B cell (primary cell): ENCODE measurements around the gene MICU1. TPM values are rescaled to one million over a fixed set of nuclear protein-coding genes. Genes with fewer than 3 reads are reported as not detected.

Source experiments
- ATAC-seq: fragments of 200-7000 bp; cut with Tn5 transposase; one replicate; pipeline ENCODE4 v1.10.0; 2021; ENCODE audit warnings: low read depth, mild to moderate bottlenecking, moderate number of reproducible peaks, moderate library complexity
- CTCF ChIA-PET: fragments of 350-600 bp; sonication (Branson Sonifier 250); formaldehyde crosslinking; loops from one replicate; lab custom pipeline; 2021; ENCODE audit warnings: antibody characterized with exemption, inconsistent platforms; lab: Charles Lee
- POLR2A ChIA-PET: fragments of 350-600 bp; sonication (Branson Sonifier 250); formaldehyde crosslinking; loops from one replicate; lab custom pipeline; 2021; ENCODE audit warnings: antibody characterized with exemption; lab: Charles Lee
- DNase-seq: peaks from one replicate; pipeline ENCODE4 v3.0.0; 2013
- H2AFZ ChIP-seq: 2 replicates; pipeline ENCODE4 v1.6.1; 2012; ENCODE audit warnings: mild to moderate bottlenecking, low read depth, low read length; ENCODE audit not compliant: insufficient read depth, poor library complexity, severe bottlenecking
- H3K27ac ChIP-seq, 2 donors: 1 replicate in 1 of 2; 2 replicates in 1 of 2; pipeline ENCODE4 v1.5.1; 2012 to 2013; ENCODE audit warnings: low read length in 2 of 2, mild to moderate bottlenecking in 2 of 2, moderate library complexity in 1 of 2
- H3K27me3 ChIP-seq, 4 experiments: fragments of 200-600 bp in 1 of 4; sonication (generic) in 1 of 4; replicated peaks in 1 of 4; 1 replicate in 2 of 4; 2 replicates in 2 of 4; pipeline versions ENCODE4 v1.6.1 to v1.7.0; 2013 to 2016; ENCODE audit warnings: low read length in 3 of 4, mild to moderate bottlenecking in 2 of 4, mixed read lengths in 1 of 4, moderate library complexity in 1 of 4; ENCODE audit not compliant: insufficient read depth in 4 of 4, control insufficient read depth in 3 of 4; ENCODE audit errors: control extremely low read depth in 1 of 4
- H3K36me3 ChIP-seq, 2 experiments: replicated peaks in 1 of 2; 1 replicate in 1 of 2; 2 replicates in 1 of 2; pipeline versions ENCODE4 v1.6.1 to v1.7.1; 2013; ENCODE audit warnings: low read length in 1 of 2; ENCODE audit not compliant: insufficient read depth in 2 of 2, control insufficient read depth in 1 of 2; ENCODE audit errors: control extremely low read depth in 1 of 2, extremely low read depth in 1 of 2
- H3K4me1 ChIP-seq, 2 donors: fragments of 200-600 bp in 1 of 2; sonication (generic) in 1 of 2; 1 replicate in 1 of 2; 2 replicates in 1 of 2; pipeline versions ENCODE4 v1.5.1 to v1.6.1; 2013 to 2017; ENCODE audit warnings: low read length in 2 of 2; ENCODE audit not compliant: control insufficient read depth in 2 of 2, insufficient read depth in 2 of 2
- H3K4me2 ChIP-seq: replicated peaks from 2 replicates; pipeline ENCODE3; 2012; ENCODE audit warnings: mild to moderate bottlenecking, low read depth, low read length; ENCODE audit not compliant: poor library complexity, severe bottlenecking
- H3K4me3 ChIP-seq, 5 experiments: fragments of 200-600 bp in 1 of 5; sonication (generic) in 1 of 5; 1 replicate in 3 of 5; 2 replicates in 2 of 5; pipeline versions ENCODE4 v1.5.1 to v1.7.0; 2011 to 2016; ENCODE audit warnings: low read length in 4 of 5, mild to moderate bottlenecking in 4 of 5, low read depth in 2 of 5, control low read depth in 1 of 5, moderate library complexity in 1 of 5; ENCODE audit not compliant: insufficient read depth in 1 of 5; ENCODE audit errors: control extremely low read depth in 1 of 5, extremely low read depth in 1 of 5
- H3K79me2 ChIP-seq: fragments of 200-600 bp; sonication (generic); one replicate; pipeline ENCODE4 v1.6.0; 2016; ENCODE audit warnings: low read length; ENCODE audit not compliant: control insufficient read depth, insufficient read depth
- H3K9ac ChIP-seq: fragments of 200-600 bp; sonication (generic); 2 replicates; pipeline ENCODE4 v1.6.1; 2017; ENCODE audit warnings: mild to moderate bottlenecking, low read length, moderate library complexity
- H3K9me3 ChIP-seq, 3 donors: one replicate each; pipeline versions ENCODE4 v1.6.1 to v1.7.1; 2013; ENCODE audit warnings: low read length in 2 of 3; ENCODE audit not compliant: control insufficient read depth in 2 of 3, insufficient read depth in 1 of 3; ENCODE audit errors: control extremely low read depth in 1 of 3
- H4K20me1 ChIP-seq: 2 replicates; pipeline ENCODE4 v1.6.0; 2012; ENCODE audit warnings: mild to moderate bottlenecking, low read length; ENCODE audit not compliant: insufficient read depth, control insufficient read depth, poor library complexity, severe bottlenecking
- H3K27ac Mint-ChIP-seq: one replicate; pipeline ENCODE4 v1.8.0; 2021; ENCODE audit warnings: mixed read lengths
- H3K27me3 Mint-ChIP-seq: one replicate; pipeline ENCODE4 v1.8.0; 2021; ENCODE audit warnings: mixed read lengths
- H3K4me1 Mint-ChIP-seq: one replicate; pipeline ENCODE4 v1.8.0; 2021; ENCODE audit warnings: mixed read lengths
- H3K4me3 Mint-ChIP-seq: one replicate; pipeline ENCODE4 v1.8.0; 2021; ENCODE audit warnings: mixed read lengths
- H3K9me3 Mint-ChIP-seq: one replicate; pipeline ENCODE4 v1.8.0; 2022; ENCODE audit warnings: mixed read lengths; ENCODE audit not compliant: insufficient read depth
- CTCF ChIP-seq: fragments of 200-600 bp; IDR thresholded peaks from one replicate; pipeline ENCODE4 v1.8.0; 2022; ENCODE audit warnings: antibody characterized with exemption, mild to moderate bottlenecking
- EZH2 ChIP-seq: IDR thresholded peaks from 2 replicates; pipeline ENCODE4 v1.6.1; 2012; ENCODE audit warnings: borderline replicate concordance, low read depth, mild to moderate bottlenecking, moderate library complexity, low read length; ENCODE audit not compliant: insufficient read depth, poor library complexity, severe bottlenecking
- WGBS: methylation state at CpG from one replicate; pipeline ENCODE4 v1.1.5; 2013; ENCODE audit warnings: missing lambda C conversion rate; ENCODE audit not compliant: insufficient coverage; 5-methylcytosine and 5-hydroxymethylcytosine counted together
- intact Hi-C: fragments of 100-400 bp; cut with micrococcal nuclease; formaldehyde crosslinking; loops from one replicate; pipeline ENCODE4 v1.10.0; 2022
- polyA plus RNA-seq: library from polyadenylated mRNA; depleted of rRNA; stranded (reverse); fragments of >200 nt; gene quantifications from 2 replicates; pipeline ENCODE4 v1.2.3, GENCODE V29; 2012
- total RNA-seq, 2 donors: library from RNA; stranded (reverse); fragments of 120-200 nt in 1 of 2; gene quantifications; 1 replicate in 1 of 2; 2 replicates in 1 of 2; pipeline versions ENCODE4 v1.2.3 to v1.2.4, GENCODE V29; 2013 to 2022

The MICU1 gene
- total and polyA plus RNA-seq, 2 donors (not counting 1 experiment from before 2014, with no cell fraction given), result 12.0 to 34.7 TPM

DNA sequence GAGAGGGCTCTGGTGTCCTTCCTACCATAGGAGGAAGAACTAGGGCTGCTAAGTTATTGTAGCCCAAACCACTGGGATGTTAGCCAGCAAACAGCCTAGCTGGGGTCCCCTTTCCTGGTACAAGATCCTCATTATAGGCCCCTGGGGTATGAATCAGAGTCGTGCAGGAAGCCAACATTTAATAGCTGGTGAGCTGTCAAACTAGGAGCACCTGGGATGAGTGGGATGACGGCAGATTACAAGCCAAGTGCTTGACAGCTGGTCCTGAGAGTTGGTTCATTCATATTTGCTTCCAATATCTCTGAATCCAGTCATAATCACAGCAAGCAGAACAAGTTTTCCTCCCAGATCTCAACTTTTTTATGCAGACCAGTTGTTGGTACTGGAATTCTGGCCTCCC lies 246.1 kb downstream of the MICU1 start:
- Histone ChIP-seq H3K4me1 (peaks cover 0 to under 1% of the 10 kb centered on the region in 2 donors), H4K20me1 (no peaks in the 10 kb centered on the region), H3K27ac (no peak overlapping the region), H3K27me3 (no peaks in the 10 kb centered on the region), H3K36me3 (no peaks in the 10 kb centered on the region), H3K9ac (no peak overlapping the region), H3K4me3 (no peak overlapping the region), H3K4me2 (no peak overlapping the region), H3K79me2 (no peaks in the 10 kb centered on the region), H3K9me3 (no peaks in the 10 kb centered on the region), H2AFZ (no peak overlapping the region)
- Mint-ChIP-seq H3K4me3 (no peak overlapping the region), H3K9me3 (no peaks in the 10 kb centered on the region), H3K27ac (no peak overlapping the region), H3K4me1 (peaks cover under 1% of the 10 kb centered on the region), H3K27me3 (no peaks in the 10 kb centered on the region)
- ATAC-seq, result no peak
- ChIA-PET CTCF (interaction anchor here (1.7 kb wide), 1 partner anchor 455 kb away, joined by 3 read pairs; no protein-coding TSS in a partner anchor), POLR2A (no interaction called here)
- TF ChIP-seq EZH2 (no peak), CTCF (no peak)
- intact Hi-C loops, result no loop called here
- WGBS, result 67% methylated on average over 1 of the region's 2 CpGs
- DNase-seq, result no peak

- H3K27me3 Mint-ChIP-seq, result no peaks in the 10 kb centered on the region
- CTCF ChIA-PET, result interaction anchor here (1.7 kb wide), 1 partner anchor 455 kb away, joined by 3 read pairs; no protein-coding TSS in a partner anchor
- Histone ChIP-seq H3K4me1 (no peaks in the 10 kb centered on the region), H3K9ac (no peak overlapping the region), H3K27me3 (no peaks in the 10 kb centered on the region), H3K27ac (no peak overlapping the region), H3K4me3 (no peak overlapping the region), H3K4me2 (no peak overlapping the region), H2AFZ (no peak overlapping the region), H3K79me2 (no peaks in the 10 kb centered on the region), H3K9me3 (no peaks in the 10 kb centered on the region), H3K36me3 (no peaks in the 10 kb centered on the region), H4K20me1 (no peaks in the 10 kb centered on the region)
- no peak overlapping the region for H3K27ac Mint-ChIP-seq
- TF ChIP-seq CTCF, result no peak
- TF ChIP-seq EZH2, result no peak
- 100% methylated on average over 1 of the region's 2 CpGs for WGBS
- no peak for ATAC-seq
- no peak for DNase-seq
- no peaks in the 10 kb centered on the region for H3K9me3 Mint-ChIP-seq
- POLR2A ChIA-PET, result no interaction called here
- no peak overlapping the region for H3K4me3 Mint-ChIP-seq
- intact Hi-C loops, result no loop called here
- H3K4me1 Mint-ChIP-seq, result no peaks in the 10 kb centered on the region
These were observed 246.8 kb downstream of the MICU1 start for GRCh38 chr10:72379062-72379461.
